DOHH2 (cell line): ENCODE results near the gene CARD18.

Experiments
- EZH2phosphoT487 ChIP-seq: fragments of 200-600 bp; sonication (generic); IDR thresholded peaks from 2 replicates; pipeline ENCODE4 v1.6.1; 2017; ENCODE audit warnings: borderline replicate concordance, mild to moderate bottlenecking, antibody characterized with exemption, low read length, moderate library complexity, mixed read lengths
- TF ChIP-seq, protein P1 (sequence below): fragments of 200-600 bp; sonication (generic); IDR thresholded peaks from one replicate; pipeline ENCODE4 v1.5.1; 2014; ENCODE audit warnings: antibody characterized with exemption, mild to moderate bottlenecking, low read depth, low read length; ENCODE audit not compliant: poor library complexity, severe bottlenecking

DNA sequence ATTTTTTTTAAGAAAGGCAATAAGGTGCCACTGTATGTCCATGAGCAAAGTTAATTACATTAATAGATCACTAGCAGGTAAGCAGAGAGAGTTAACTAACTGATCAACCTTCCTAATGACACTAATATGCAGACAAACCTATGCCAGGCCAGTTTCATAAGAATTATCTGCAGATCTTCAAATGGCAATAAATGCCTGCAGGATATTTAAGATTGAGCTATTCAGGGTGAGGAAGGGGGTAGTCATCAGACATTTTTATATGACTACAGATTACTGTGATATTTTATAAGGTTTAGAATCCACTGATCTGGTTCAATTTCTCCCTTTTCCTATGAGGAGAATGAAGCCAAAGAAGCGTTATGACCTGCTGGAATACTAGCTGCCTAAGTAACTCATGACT is 30.2 kb downstream of the CARD18 start:
- TF ChIP-seq, protein P1, sequence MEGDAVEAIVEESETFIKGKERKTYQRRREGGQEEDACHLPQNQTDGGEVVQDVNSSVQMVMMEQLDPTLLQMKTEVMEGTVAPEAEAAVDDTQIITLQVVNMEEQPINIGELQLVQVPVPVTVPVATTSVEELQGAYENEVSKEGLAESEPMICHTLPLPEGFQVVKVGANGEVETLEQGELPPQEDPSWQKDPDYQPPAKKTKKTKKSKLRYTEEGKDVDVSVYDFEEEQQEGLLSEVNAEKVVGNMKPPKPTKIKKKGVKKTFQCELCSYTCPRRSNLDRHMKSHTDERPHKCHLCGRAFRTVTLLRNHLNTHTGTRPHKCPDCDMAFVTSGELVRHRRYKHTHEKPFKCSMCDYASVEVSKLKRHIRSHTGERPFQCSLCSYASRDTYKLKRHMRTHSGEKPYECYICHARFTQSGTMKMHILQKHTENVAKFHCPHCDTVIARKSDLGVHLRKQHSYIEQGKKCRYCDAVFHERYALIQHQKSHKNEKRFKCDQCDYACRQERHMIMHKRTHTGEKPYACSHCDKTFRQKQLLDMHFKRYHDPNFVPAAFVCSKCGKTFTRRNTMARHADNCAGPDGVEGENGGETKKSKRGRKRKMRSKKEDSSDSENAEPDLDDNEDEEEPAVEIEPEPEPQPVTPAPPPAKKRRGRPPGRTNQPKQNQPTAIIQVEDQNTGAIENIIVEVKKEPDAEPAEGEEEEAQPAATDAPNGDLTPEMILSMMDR: no peak
- TF ChIP-seq EZH2phosphoT487: no peak
